ENCODE measurements around the gene ST3GAL4.
"Not testable (repeated sequence)": the region's sequence is repeated elsewhere in the genome, so short reads cannot be mapped to it uniquely, and the experiment has no call there.

The ST3GAL4 gene

GRCh38 chr11:126355324-126355925, at the start of gene ST3GAL4:
Gene ST3GAL4, plus strand, starts transcription at chr11:126355686. Its CDS starts 50,470 bp downstream, at chr11:126406156.
- peak; percentile 66 for DNase-seq (ENCODE audit: low read depth)

- DNase-seq (ENCODE audit: low read depth) = no peak
Measured at GRCh38 chr11:126305699-126306098, 49.8 kb upstream of the ST3GAL4 start.

- DNase-seq (ENCODE audit: low read depth) = no peak
Measured at GRCh38 chr11:126307706-126308105, 47.8 kb upstream of the ST3GAL4 start.

GRCh38 chr11:126308271-126308671, 47.2 kb upstream of the ST3GAL4 start:
- DNase-seq (ENCODE audit: low read depth) = no peak

- DNase-seq (ENCODE audit: low read depth) = not testable (repeated sequence)
Measured at GRCh38 chr11:126308771-126309170, 46.7 kb upstream of the ST3GAL4 start.

GRCh38 chr11:126310200-126310991, 45.1 kb upstream of the ST3GAL4 start:
- peak; percentile 48 for DNase-seq (ENCODE audit: low read depth)

- no peak for DNase-seq (ENCODE audit: low read depth)
Measured at GRCh38 chr11:126310992-126311310, 44.5 kb upstream of the ST3GAL4 start.

GRCh38 chr11:126311401-126312291, 43.8 kb upstream of the ST3GAL4 start:
- no peak for DNase-seq (ENCODE audit: low read depth)

GRCh38 chr11:126312961-126313360, 42.5 kb upstream of the ST3GAL4 start:
- no peak for DNase-seq (ENCODE audit: low read depth)

- no peak for DNase-seq (ENCODE audit: low read depth)
Measured at GRCh38 chr11:126313826-126314225, 41.7 kb upstream of the ST3GAL4 start.

- no peak for DNase-seq (ENCODE audit: low read depth)
Measured at GRCh38 chr11:126317432-126317755, 38.1 kb upstream of the ST3GAL4 start.

GRCh38 chr11:126317756-126318573, 37.5 kb upstream of the ST3GAL4 start:
- DNase-seq (ENCODE audit: low read depth) = no peak

- no peak for DNase-seq (ENCODE audit: low read depth)
Measured at GRCh38 chr11:126318574-126319373, 36.7 kb upstream of the ST3GAL4 start.

GRCh38 chr11:126319374-126319740, 36.1 kb upstream of the ST3GAL4 start:
- no peak for DNase-seq (ENCODE audit: low read depth)

GRCh38 chr11:126322996-126323395, 32.5 kb upstream of the ST3GAL4 start:
- no peak for DNase-seq (ENCODE audit: low read depth)

GRCh38 chr11:126327281-126328000, 28.0 kb upstream of the ST3GAL4 start:
- DNase-seq (ENCODE audit: low read depth) = no peak

- no peak for DNase-seq (ENCODE audit: low read depth)
Measured at GRCh38 chr11:126328001-126328390, 27.5 kb upstream of the ST3GAL4 start.

GRCh38 chr11:126328444-126328843, 27.0 kb upstream of the ST3GAL4 start:
- DNase-seq (ENCODE audit: low read depth) = no peak

GRCh38 chr11:126328938-126329643, 26.4 kb upstream of the ST3GAL4 start:
- DNase-seq (ENCODE audit: low read depth) = no peak

- no peak for DNase-seq (ENCODE audit: low read depth)
Measured at GRCh38 chr11:126329644-126330211, 25.8 kb upstream of the ST3GAL4 start.
